Astrocyte of the spinal cord (primary cell): ENCODE results near the gene SCARB2.

Experiments used
- DNase-seq: peaks from one replicate; pipeline ENCODE4 v3.0.0; 2011; ENCODE audit warnings: low read depth, low spot score
- H3K4me3 ChIP-seq: 2 replicates; pipeline ENCODE4 v1.5.1; 2011; ENCODE audit warnings: low read depth, mild to moderate bottlenecking, low read length, moderate library complexity
- in situ Hi-C: cut with HindIII; loops from 2 replicates; pipeline ENCODE4 v1.10.0; 2017; ENCODE audit warnings: low sequenced_read_pairs
- TF ChIP-seq, protein P1 (sequence below): IDR thresholded peaks from 2 replicates; pipeline ENCODE4 v1.5.1; 2012; ENCODE audit warnings: low read depth, mild to moderate bottlenecking, low read length, inconsistent platforms

Gene SCARB2

DNA sequence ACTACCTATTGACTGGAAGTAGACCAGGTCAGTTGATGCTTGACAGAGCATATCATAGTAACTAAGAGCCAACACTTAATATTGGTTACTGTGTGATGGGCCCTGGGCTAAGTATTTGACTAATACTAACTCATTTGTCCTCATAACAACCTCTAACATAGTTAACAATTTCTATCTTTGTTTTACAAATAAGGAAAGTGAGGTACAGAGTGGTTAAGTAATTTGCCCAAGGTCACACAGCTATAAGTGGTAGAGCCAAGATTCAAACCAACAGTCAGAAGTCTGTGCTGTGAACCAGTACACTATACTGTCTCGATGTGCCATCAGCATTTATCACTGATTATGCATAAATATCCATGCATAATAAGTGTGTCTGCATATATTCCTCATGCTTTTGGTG lies 38.3 kb downstream of the SCARB2 start:
- no peak overlapping the region for H3K4me3 ChIP-seq
- in situ Hi-C loops, result no loop called here
- TF ChIP-seq, protein P1, sequence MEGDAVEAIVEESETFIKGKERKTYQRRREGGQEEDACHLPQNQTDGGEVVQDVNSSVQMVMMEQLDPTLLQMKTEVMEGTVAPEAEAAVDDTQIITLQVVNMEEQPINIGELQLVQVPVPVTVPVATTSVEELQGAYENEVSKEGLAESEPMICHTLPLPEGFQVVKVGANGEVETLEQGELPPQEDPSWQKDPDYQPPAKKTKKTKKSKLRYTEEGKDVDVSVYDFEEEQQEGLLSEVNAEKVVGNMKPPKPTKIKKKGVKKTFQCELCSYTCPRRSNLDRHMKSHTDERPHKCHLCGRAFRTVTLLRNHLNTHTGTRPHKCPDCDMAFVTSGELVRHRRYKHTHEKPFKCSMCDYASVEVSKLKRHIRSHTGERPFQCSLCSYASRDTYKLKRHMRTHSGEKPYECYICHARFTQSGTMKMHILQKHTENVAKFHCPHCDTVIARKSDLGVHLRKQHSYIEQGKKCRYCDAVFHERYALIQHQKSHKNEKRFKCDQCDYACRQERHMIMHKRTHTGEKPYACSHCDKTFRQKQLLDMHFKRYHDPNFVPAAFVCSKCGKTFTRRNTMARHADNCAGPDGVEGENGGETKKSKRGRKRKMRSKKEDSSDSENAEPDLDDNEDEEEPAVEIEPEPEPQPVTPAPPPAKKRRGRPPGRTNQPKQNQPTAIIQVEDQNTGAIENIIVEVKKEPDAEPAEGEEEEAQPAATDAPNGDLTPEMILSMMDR, result no peak
- no peak for DNase-seq

- no peak for DNase-seq
- in situ Hi-C loops, result no loop called here
- TF ChIP-seq, protein P1, result no peak
- no peak overlapping the region for H3K4me3 ChIP-seq
These were observed 39.4 kb downstream of the SCARB2 start for GRCh38 chr4:76174216-76174615.

DNA sequence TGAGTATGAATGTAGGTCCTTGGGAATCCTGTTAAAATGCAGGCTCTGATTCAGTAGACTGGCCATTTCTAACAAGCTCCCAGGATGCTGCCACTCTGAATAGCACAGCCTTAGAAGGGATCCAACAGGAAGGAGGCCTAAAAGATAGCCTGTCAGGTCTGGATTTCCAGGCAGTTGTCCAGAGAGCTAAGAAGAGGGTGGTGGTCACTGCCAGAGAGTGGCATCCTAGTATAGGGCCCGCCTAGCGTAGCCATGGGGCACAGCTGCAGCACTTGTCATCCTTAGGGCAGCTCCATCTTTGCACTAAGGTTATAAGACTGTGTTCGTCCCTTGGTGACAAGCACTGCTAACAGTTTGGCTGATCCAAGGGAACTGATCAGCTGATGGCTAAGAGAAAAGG lies 44.9 kb downstream of the SCARB2 start:
- TF ChIP-seq, protein P1, result no peak
- no peak for DNase-seq
- no peak overlapping the region for H3K4me3 ChIP-seq
- in situ Hi-C loops, result no loop called here

GRCh38 chr4:76166480-76166879 lies 47.1 kb downstream of the SCARB2 start:
- in situ Hi-C loops, result no loop called here
- no peak for DNase-seq
- H3K4me3 ChIP-seq, result no peak overlapping the region
- TF ChIP-seq, protein P1, result no peak

GRCh38 chr4:76160355-76160754 lies 53.3 kb downstream of the SCARB2 start:
- no peak for DNase-seq
- in situ Hi-C loops, result no loop called here
- TF ChIP-seq, protein P1, result no peak
- H3K4me3 ChIP-seq, result no peak overlapping the region

- no peak overlapping the region for H3K4me3 ChIP-seq
- TF ChIP-seq, protein P1, result no peak
- no peak for DNase-seq
- in situ Hi-C loops, result no loop called here
These were observed 57.0 kb downstream of the SCARB2 start for GRCh38 chr4:76156635-76157034.

GRCh38 chr4:76155979-76156378 lies 57.6 kb downstream of the SCARB2 start:
- in situ Hi-C loops, result no loop called here
- DNase-seq, result no peak
- no peak overlapping the region for H3K4me3 ChIP-seq
- TF ChIP-seq, protein P1, result no peak
